Vagina (tissue), 2 donors: ENCODE data around the gene CORO1A.

Experiments used
- POLR2AphosphoS5 ChIP-seq, 2 donors: sonication (generic); formaldehyde crosslinking; IDR thresholded peaks; one replicate each; pipeline ENCODE4 v1.9.0; 2017; ENCODE audit warnings: antibody characterized with exemption in 2 of 2, mild to moderate bottlenecking in 2 of 2, low read depth in 1 of 2; ENCODE audit not compliant: insufficient read depth in 1 of 2
- TF ChIP-seq, protein P1 (sequence below), 3 experiments: fragments of 450-650 bp in 2 of 3; fragments of 200-600 bp in 1 of 3; sonication (generic) in 1 of 3; IDR thresholded peaks; one replicate each; pipeline ENCODE4 v1.5.1; 2017 to 2019; ENCODE audit warnings: antibody characterized with exemption in 3 of 3, mild to moderate bottlenecking in 2 of 3, moderate library complexity in 2 of 3

DNA sequence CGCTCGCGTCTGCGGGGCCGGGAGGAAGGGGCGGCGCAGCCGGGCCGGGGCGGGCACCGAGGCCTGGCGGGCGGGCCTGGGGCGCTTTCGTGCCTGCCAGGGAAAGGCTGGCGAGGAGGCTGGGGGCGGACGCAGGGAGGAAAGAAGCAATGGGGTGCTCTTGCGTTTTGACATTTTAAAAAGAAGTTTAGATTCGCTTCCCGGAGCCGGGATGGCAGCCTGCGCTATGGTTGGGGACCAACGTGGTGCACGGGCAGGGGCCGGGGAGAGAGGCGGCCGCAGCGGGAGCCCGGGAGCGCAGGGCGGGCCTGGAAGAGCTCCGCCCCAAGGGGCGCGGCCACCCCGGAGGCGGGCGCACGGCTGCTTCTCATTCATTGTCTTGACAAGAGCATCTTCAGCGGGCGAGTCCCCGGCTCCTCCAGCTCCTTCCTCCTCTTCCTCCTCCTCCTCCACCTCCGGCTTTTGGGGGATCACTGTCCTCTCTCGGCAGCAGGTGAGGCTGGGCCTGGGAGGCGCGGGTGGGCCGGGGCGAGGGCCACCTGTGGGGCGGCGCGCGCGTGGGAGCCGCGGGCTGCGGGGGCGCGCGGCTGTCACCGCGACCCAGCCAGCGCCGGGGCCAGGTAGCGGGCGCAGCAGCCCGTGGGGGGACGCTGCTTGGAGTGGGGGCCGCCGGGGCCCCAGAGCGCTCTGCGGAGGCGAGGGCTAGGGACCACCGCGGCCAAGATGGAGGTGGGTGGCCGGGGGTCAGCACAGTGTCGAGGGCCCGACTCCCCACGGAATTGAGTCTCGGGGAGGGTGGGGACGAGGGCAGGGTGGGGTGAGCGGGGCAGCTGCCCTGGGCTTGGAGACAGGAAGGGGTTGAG lies at the start of gene CORO1A:
- TF ChIP-seq, protein P1, sequence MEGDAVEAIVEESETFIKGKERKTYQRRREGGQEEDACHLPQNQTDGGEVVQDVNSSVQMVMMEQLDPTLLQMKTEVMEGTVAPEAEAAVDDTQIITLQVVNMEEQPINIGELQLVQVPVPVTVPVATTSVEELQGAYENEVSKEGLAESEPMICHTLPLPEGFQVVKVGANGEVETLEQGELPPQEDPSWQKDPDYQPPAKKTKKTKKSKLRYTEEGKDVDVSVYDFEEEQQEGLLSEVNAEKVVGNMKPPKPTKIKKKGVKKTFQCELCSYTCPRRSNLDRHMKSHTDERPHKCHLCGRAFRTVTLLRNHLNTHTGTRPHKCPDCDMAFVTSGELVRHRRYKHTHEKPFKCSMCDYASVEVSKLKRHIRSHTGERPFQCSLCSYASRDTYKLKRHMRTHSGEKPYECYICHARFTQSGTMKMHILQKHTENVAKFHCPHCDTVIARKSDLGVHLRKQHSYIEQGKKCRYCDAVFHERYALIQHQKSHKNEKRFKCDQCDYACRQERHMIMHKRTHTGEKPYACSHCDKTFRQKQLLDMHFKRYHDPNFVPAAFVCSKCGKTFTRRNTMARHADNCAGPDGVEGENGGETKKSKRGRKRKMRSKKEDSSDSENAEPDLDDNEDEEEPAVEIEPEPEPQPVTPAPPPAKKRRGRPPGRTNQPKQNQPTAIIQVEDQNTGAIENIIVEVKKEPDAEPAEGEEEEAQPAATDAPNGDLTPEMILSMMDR (IDR thresholded peaks at IDR 0.05) = no peak
- peak in 1 of 2 donors; percentile 36 for TF ChIP-seq POLR2AphosphoS5 (IDR thresholded peaks at IDR 0.05; ENCODE audit: insufficient read depth in 1 of 2, low read depth in 1 of 2)
